Coronary artery (tissue), 2 donors: Measurements from ENCODE around the gene KIFC3.
"Not testable (repeated sequence)": the region's sequence is repeated elsewhere in the genome, so short reads cannot be mapped to it uniquely, and the experiment has no call there.

ENCODE experiments used
- DNase-seq: peaks from one replicate; pipeline ENCODE4 v3.0.0-alpha.2; 2017; ENCODE audit warnings: low spot score
- H3K27ac ChIP-seq, 2 donors: fragments of 200-600 bp; sonication (generic); one replicate each; pipeline ENCODE4 v1.5.1; 2016 to 2019
- H3K4me3 ChIP-seq: fragments of 200-600 bp; sonication (generic); 2 replicates; pipeline ENCODE4 v1.5.1; 2016; ENCODE audit warnings: mild to moderate bottlenecking, moderate library complexity
- TF ChIP-seq, protein P1 (sequence below): fragments of 200-600 bp; sonication (generic); IDR thresholded peaks from one replicate; pipeline ENCODE4 v1.5.1; 2019; ENCODE audit warnings: antibody characterized with exemption

KIFC3 gene, protein sequence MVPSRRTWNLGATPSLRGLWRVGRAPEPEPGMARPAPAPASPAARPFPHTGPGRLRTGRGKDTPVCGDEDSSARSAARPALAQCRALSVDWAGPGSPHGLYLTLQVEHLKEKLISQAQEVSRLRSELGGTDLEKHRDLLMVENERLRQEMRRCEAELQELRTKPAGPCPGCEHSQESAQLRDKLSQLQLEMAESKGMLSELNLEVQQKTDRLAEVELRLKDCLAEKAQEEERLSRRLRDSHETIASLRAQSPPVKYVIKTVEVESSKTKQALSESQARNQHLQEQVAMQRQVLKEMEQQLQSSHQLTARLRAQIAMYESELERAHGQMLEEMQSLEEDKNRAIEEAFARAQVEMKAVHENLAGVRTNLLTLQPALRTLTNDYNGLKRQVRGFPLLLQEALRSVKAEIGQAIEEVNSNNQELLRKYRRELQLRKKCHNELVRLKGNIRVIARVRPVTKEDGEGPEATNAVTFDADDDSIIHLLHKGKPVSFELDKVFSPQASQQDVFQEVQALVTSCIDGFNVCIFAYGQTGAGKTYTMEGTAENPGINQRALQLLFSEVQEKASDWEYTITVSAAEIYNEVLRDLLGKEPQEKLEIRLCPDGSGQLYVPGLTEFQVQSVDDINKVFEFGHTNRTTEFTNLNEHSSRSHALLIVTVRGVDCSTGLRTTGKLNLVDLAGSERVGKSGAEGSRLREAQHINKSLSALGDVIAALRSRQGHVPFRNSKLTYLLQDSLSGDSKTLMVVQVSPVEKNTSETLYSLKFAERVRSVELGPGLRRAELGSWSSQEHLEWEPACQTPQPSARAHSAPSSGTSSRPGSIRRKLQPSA

GRCh38 chr16:57802341-57803133 is at the start of gene KIFC3:
TSS of gene KIFC3 (minus strand) at chr16:57802491. CDS start at chr16:57798243, 4,248 bp downstream.
- TF ChIP-seq, protein P1, sequence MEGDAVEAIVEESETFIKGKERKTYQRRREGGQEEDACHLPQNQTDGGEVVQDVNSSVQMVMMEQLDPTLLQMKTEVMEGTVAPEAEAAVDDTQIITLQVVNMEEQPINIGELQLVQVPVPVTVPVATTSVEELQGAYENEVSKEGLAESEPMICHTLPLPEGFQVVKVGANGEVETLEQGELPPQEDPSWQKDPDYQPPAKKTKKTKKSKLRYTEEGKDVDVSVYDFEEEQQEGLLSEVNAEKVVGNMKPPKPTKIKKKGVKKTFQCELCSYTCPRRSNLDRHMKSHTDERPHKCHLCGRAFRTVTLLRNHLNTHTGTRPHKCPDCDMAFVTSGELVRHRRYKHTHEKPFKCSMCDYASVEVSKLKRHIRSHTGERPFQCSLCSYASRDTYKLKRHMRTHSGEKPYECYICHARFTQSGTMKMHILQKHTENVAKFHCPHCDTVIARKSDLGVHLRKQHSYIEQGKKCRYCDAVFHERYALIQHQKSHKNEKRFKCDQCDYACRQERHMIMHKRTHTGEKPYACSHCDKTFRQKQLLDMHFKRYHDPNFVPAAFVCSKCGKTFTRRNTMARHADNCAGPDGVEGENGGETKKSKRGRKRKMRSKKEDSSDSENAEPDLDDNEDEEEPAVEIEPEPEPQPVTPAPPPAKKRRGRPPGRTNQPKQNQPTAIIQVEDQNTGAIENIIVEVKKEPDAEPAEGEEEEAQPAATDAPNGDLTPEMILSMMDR = no peak
- DNase-seq = peak; percentile 89
- Histone ChIP-seq H3K4me3 (peak within 1 kb of the TSS; percentile 74), H3K27ac (peak within 1 kb of the TSS; percentile 84 to 87)

- no peak overlapping the region for H3K27ac ChIP-seq
- no peak for DNase-seq
- H3K4me3 ChIP-seq = no peak overlapping the region
- TF ChIP-seq, protein P1 = no peak
These were observed 45.9 kb upstream of the KIFC3 start for GRCh38 chr16:57848181-57848580.

- H3K27ac ChIP-seq, H3K4me3 ChIP-seq, DNase-seq: not testable (repeated sequence)
These were observed 44.6 kb upstream of the KIFC3 start for GRCh38 chr16:57846931-57847330.

- no peak for DNase-seq
- TF ChIP-seq, protein P1 = no peak
- H3K4me3 ChIP-seq = no peak overlapping the region
- H3K27ac ChIP-seq = no peak overlapping the region
These were observed 43.9 kb upstream of the KIFC3 start for GRCh38 chr16:57846078-57846697.

- H3K27ac ChIP-seq = no peak overlapping the region
- no peak overlapping the region for H3K4me3 ChIP-seq
- TF ChIP-seq, protein P1 = no peak
- DNase-seq = no peak
These were observed 42.8 kb upstream of the KIFC3 start for GRCh38 chr16:57845115-57845514.

- H3K4me3 ChIP-seq = no peak overlapping the region
- H3K27ac ChIP-seq = no peak overlapping the region
- no peak for DNase-seq
- TF ChIP-seq, protein P1 = no peak
These were observed 42.2 kb upstream of the KIFC3 start for GRCh38 chr16:57844416-57845030.
